Placental epithelial cell (primary cell): ENCODE measurements around the gene KDELR3. TPM values are rescaled to one million over a fixed set of nuclear protein-coding genes. Genes with fewer than 3 reads are reported as not detected.

ENCODE experiments used
- total RNA-seq: library from RNA; depleted of rRNA; stranded (reverse); fragments of >200 nt; gene quantifications from 2 replicates; pipeline ENCODE4 v1.2.3, GENCODE V29; 2012

KDELR3 gene
- total RNA-seq = 67.5 and 126 TPM in 2 replicates

DNA sequence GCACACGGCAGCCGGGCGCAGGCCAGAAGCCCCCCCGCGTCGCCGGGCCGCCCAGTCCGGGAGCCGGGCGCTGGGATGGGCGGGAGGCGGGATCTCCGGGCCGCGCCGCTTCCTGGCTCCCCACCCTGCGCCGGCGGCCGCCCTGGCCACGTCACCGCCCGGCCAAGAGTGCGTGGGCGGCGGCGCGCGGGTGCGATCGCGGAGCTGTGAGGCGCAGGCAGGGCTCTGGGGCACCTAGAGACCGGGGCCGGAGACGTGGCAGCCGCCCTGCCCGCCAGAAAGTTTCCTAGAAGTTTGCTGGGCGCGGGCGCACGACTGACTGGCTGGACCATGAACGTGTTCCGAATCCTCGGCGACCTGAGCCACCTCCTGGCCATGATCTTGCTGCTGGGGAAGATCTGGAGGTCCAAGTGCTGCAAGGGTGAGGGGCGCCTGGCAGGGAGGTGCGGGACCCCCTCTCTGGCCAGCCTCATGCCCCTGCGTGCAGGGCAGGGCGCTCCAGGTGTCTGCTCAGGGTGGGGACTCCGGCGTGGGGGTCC lies at the start of gene KDELR3:
Gene KDELR3 (plus strand): TSS at position 193 of the 539 bp plus-strand sequence. CDS start 138 bp downstream, at position 331.

GRCh38 chr22:38455076-38455529 lies 12.8 kb upstream of the KDELR3 start, which contains the start of gene KCNJ4:
TSS of gene KCNJ4 (minus strand) at chr22:38455199. CDS start at chr22:38428132, 27,067 bp downstream.

GRCh38 chr22:38506118-38506962 lies 38.4 kb downstream of the KDELR3 start, which contains the start of gene DDX17:
TSS of gene DDX17 (minus strand) at chr22:38506311.

Other genes with a start within 250 kb of the KDELR3 start
- gene TMEM184B, start 195.1 kb upstream of the KDELR3 start, total RNA-seq = 27.5 and 81.4 TPM in 2 replicates
- 111 and 139 TPM in 2 replicates for gene CSNK1E, start 150.7 kb upstream of the KDELR3 start, total RNA-seq
- gene KCNJ4, start 12.9 kb upstream of the KDELR3 start, total RNA-seq = not detected in 2 replicates
- gene DDX17, start 38.2 kb downstream of the KDELR3 start, total RNA-seq = 590 and 771 TPM in 2 replicates
- gene DMC1, start 102.1 kb downstream of the KDELR3 start, total RNA-seq = 5.0 and 5.5 TPM in 2 replicates
- 1.2 and 3.1 TPM in 2 replicates for gene FAM227A, start 188.3 kb downstream of the KDELR3 start, total RNA-seq
- gene CBY1, start 188.5 kb downstream of the KDELR3 start, total RNA-seq = 14.2 and 20.4 TPM in 2 replicates
- gene TOMM22, start 213.9 kb downstream of the KDELR3 start, total RNA-seq = 48.7 and 97.0 TPM in 2 replicates
- gene JOSD1, start 232.8 kb downstream of the KDELR3 start, total RNA-seq = 55.0 and 76.5 TPM in 2 replicates
- gene GTPBP1, start 237.8 kb downstream of the KDELR3 start, total RNA-seq = 32.5 and 34.9 TPM in 2 replicates